PC-3 (cell line): ENCODE measurements around the gene NOTCH1. TPM values are rescaled to one million over a fixed set of nuclear protein-coding genes. Genes with fewer than 3 reads are reported as not detected.
A peak's percentile ranks its signal among the peaks of the same experiment; 100 is the strongest.

Experiments used
- ATAC-seq: fragments of 200-7000 bp; cut with Tn5 transposase; 2 replicates; pipeline ENCODE4 v1.9.1; 2020; ENCODE audit warnings: mild to moderate bottlenecking, moderate library complexity
- BruUV-seq: library from RNA; stranded (reverse); fragments of 400-500 nt; replicated peaks from 2 replicates; lab custom pipeline; 2021; lab: Mats Ljungman, UMichigan
- CTCF ChIA-PET: fragments of 300-600 bp; sonication (Branson Sonifier 250); formaldehyde crosslinking; loops from one replicate; lab custom pipeline; 2022; ENCODE audit warnings: antibody characterized with exemption; lab: Charles Lee
- POLR2A ChIA-PET: fragments of 300-600 bp; sonication (Branson Sonifier 250); formaldehyde crosslinking; loops from one replicate; lab custom pipeline; 2022; ENCODE audit warnings: antibody characterized with exemption; ENCODE audit not compliant: unreplicated experiment; lab: Charles Lee
- DNase-seq: peaks from one replicate; pipeline ENCODE4 v3.0.0-alpha.2; 2015
- H2AFZ ChIP-seq: fragments of 300-600 bp; sonication (generic); 2 replicates; pipeline ENCODE4 v1.6.0; 2016; ENCODE audit warnings: antibody characterized with exemption, low read length
- H3F3A ChIP-seq: fragments of 300-600 bp; sonication (generic); one replicate; pipeline ENCODE4 v1.6.0; 2017; ENCODE audit warnings: antibody characterized with exemption, low read length, control low read depth, mild to moderate bottlenecking; ENCODE audit not compliant: unreplicated experiment
- H3K27ac ChIP-seq: fragments of 300-600 bp; sonication (generic); 2 replicates; pipeline ENCODE4 v1.5.1; 2016; ENCODE audit warnings: mild to moderate bottlenecking, low read length
- H3K27me3 ChIP-seq: fragments of 300-600 bp; sonication (generic); 2 replicates; pipeline ENCODE4 v1.6.1; 2016; ENCODE audit warnings: low read length, mixed read lengths
- H3K36me3 ChIP-seq: fragments of 300-600 bp; sonication (generic); 2 replicates; pipeline ENCODE4 v1.6.1; 2016; ENCODE audit warnings: low read depth, mixed run types, low read length, mixed read lengths
- H3K4me1 ChIP-seq: fragments of 300-600 bp; sonication (generic); 2 replicates; pipeline ENCODE4 v1.5.1; 2016; ENCODE audit warnings: low read length; ENCODE audit not compliant: insufficient read depth
- H3K4me2 ChIP-seq: fragments of 300-600 bp; sonication (generic); 2 replicates; pipeline ENCODE4 v1.6.0; 2016; ENCODE audit warnings: low read length
- H3K4me3 ChIP-seq: fragments of 300-600 bp; sonication (generic); 2 replicates; pipeline ENCODE4 v1.5.1; 2016; ENCODE audit warnings: mild to moderate bottlenecking, low read length, mixed read lengths
- H3K79me2 ChIP-seq: fragments of 300-600 bp; sonication (generic); 2 replicates; pipeline ENCODE4 v1.6.1; 2017; ENCODE audit warnings: low read length, mixed read lengths
- H3K9ac ChIP-seq: fragments of 300-600 bp; sonication (generic); 2 replicates; pipeline ENCODE4 v1.6.0; 2016; ENCODE audit warnings: mild to moderate bottlenecking, low read length
- H3K9me2 ChIP-seq: fragments of 300-600 bp; sonication (generic); replicated peaks from 2 replicates; pipeline ENCODE4 v1.6.1; 2016; ENCODE audit warnings: mixed run types, low read length, mixed read lengths
- H3K9me3 ChIP-seq: fragments of 300-600 bp; sonication (generic); 2 replicates; pipeline ENCODE4 v1.6.1; 2016; ENCODE audit warnings: low read length, mixed read lengths
- H4K20me1 ChIP-seq: fragments of 300-600 bp; sonication (generic); 2 replicates; pipeline ENCODE4 v1.6.1; 2016; ENCODE audit warnings: low read length, mixed read lengths
- CTCF ChIP-seq: fragments of 300-600 bp; sonication (generic); conservative IDR thresholded peaks from 2 replicates; pipeline ENCODE4 v1.5.1; 2017; ENCODE audit warnings: antibody characterized with exemption, low read depth, mild to moderate bottlenecking, low read length
- EZH2 ChIP-seq: fragments of 300-600 bp; sonication (generic); IDR thresholded peaks from one replicate; pipeline ENCODE4 v1.6.1; 2017; ENCODE audit warnings: antibody characterized with exemption, mild to moderate bottlenecking, low read length; ENCODE audit not compliant: unreplicated experiment
- EZH2phosphoT487 ChIP-seq: fragments of 300-600 bp; sonication (generic); IDR thresholded peaks from 2 replicates; pipeline ENCODE4 v1.6.1; 2018; ENCODE audit warnings: mild to moderate bottlenecking, antibody characterized with exemption, low read length, borderline replicate concordance
- intact Hi-C: fragments of 100-400 bp; cut with micrococcal nuclease; formaldehyde crosslinking; loops from 2 replicates; pipeline ENCODE4 v1.9.0; 2023
- total RNA-seq: library from RNA; depleted of rRNA; stranded (reverse); fragments of >200 nt; gene quantifications from 2 replicates; pipeline ENCODE4 v1.2.3, GENCODE V29; 2014

NOTCH1 gene
- total RNA-seq, 1 experiment from 2014 or later = 14.3 TPM

GRCh38 chr9:136550439-136551289 lies 4.8 kb upstream of the NOTCH1 start:
- H4K20me1 ChIP-seq = no peaks in the 10 kb centered on the region
- no peaks in the 10 kb centered on the region for H3K9me2 ChIP-seq
- H3K4me1 ChIP-seq = peaks cover 19% of the 10 kb centered on the region
- H3K4me2 ChIP-seq = peak overlapping the region; percentile 65
- no peak for ATAC-seq
- H3K27ac ChIP-seq = no peak overlapping the region
- no TSS peak for BruUV-seq
- no peak overlapping the region for H3K4me3 ChIP-seq
- DNase-seq = no peak
- CTCF ChIA-PET = no interaction called here
- H3K36me3 ChIP-seq = no peaks in the 10 kb centered on the region
- no peaks in the 10 kb centered on the region for H3K9me3 ChIP-seq
- intact Hi-C loops = no loop called here
- no peaks in the 10 kb centered on the region for H3K27me3 ChIP-seq
- H3K9ac ChIP-seq = no peak overlapping the region
- H2AFZ ChIP-seq = no peak overlapping the region
- no peaks in the 10 kb centered on the region for H3K79me2 ChIP-seq
- no peak for TF ChIP-seq EZH2
- TF ChIP-seq EZH2phosphoT487 = no peak
- TF ChIP-seq CTCF = no peak
- no peaks in the 10 kb centered on the region for H3F3A ChIP-seq
- POLR2A ChIA-PET = no interaction called here

GRCh38 chr9:136549010-136549980 lies 3.4 kb upstream of the NOTCH1 start:
- H4K20me1 ChIP-seq = 0 out of 2 replicates have a peak, but pooled peaks cover 1% of the 10 kb centered on the region
- no peak overlapping the region for H3K27ac ChIP-seq
- BruUV-seq = no TSS peak
- no peak overlapping the region for H2AFZ ChIP-seq
- intact Hi-C loops = loop anchor here (10.0 kb wide), 1 partner anchor 64 kb away; the partner anchor contains the start of gene SEC16A
- ChIA-PET CTCF (no interaction called here), POLR2A (no interaction called here)
- no peak overlapping the region for H3K4me3 ChIP-seq
- H3K36me3 ChIP-seq = no peaks in the 10 kb centered on the region
- H3K79me2 ChIP-seq = peaks cover 11% of the 10 kb centered on the region
- TF ChIP-seq CTCF (no peak), EZH2 (no peak), EZH2phosphoT487 (no peak)
- no peak for ATAC-seq
- H3K4me1 ChIP-seq = peaks cover 21% of the 10 kb centered on the region
- no peak overlapping the region for H3K9ac ChIP-seq
- no peak for DNase-seq
- H3F3A ChIP-seq = no peaks in the 10 kb centered on the region
- no peak overlapping the region for H3K4me2 ChIP-seq
- H3K27me3 ChIP-seq = no peaks in the 10 kb centered on the region
- no peaks in the 10 kb centered on the region for H3K9me2 ChIP-seq
- H3K9me3 ChIP-seq = no peaks in the 10 kb centered on the region
